Activated T-cell treated with anti-CD3 and anti-CD28 coated beads, Interleukin-2, amount 50 U/mL, for 72 hours (primary cell): ENCODE data around the gene MORC3. TPM values are rescaled to one million over a fixed set of nuclear protein-coding genes. Genes with fewer than 3 reads are reported as not detected.
"Not testable (repeated sequence)": the region's sequence is repeated elsewhere in the genome, so short reads cannot be mapped to it uniquely, and the experiment has no call there.

Source experiments
- ATAC-seq, 2 donors: fragments of 150-1000 bp; cut with Tn5 transposase; replicated peaks in 1 of 2; 2 replicates each; pipeline ENCODE4 v1.10.0; 2021; ENCODE audit warnings: moderate library complexity in 2 of 2, mild to moderate bottlenecking in 1 of 2
- DNase-seq, 2 donors: peaks; one replicate each; pipeline ENCODE4 v3.0.0; 2021 to 2022; ENCODE audit warnings: mixed read lengths in 1 of 2
- H3K27ac Mint-ChIP-seq: one replicate; pipeline ENCODE4 v1.8.0; 2022; ENCODE audit warnings: mild to moderate bottlenecking, moderate library complexity, mixed read lengths
- H3K27me3 Mint-ChIP-seq: one replicate; pipeline ENCODE4 v1.8.0; 2022; ENCODE audit warnings: low read depth, mixed read lengths
- H3K36me3 Mint-ChIP-seq, 2 donors: one replicate each; pipeline ENCODE4 v1.8.0; 2022; ENCODE audit warnings: mixed read lengths in 2 of 2, mild to moderate bottlenecking in 1 of 2; ENCODE audit not compliant: insufficient read depth in 2 of 2
- H3K4me1 Mint-ChIP-seq: one replicate; pipeline ENCODE4 v1.8.0; 2022; ENCODE audit warnings: low read depth, mixed read lengths
- H3K4me3 Mint-ChIP-seq, 2 donors: one replicate each; pipeline ENCODE4 v1.8.0; 2022; ENCODE audit warnings: mild to moderate bottlenecking in 2 of 2, mixed read lengths in 2 of 2, moderate library complexity in 2 of 2
- H3K9me3 Mint-ChIP-seq, 2 donors: one replicate each; pipeline ENCODE4 v1.8.0; 2022; ENCODE audit warnings: mixed read lengths in 2 of 2
- total RNA-seq, 2 donors: library from RNA; stranded (reverse); gene quantifications; one replicate each; pipeline ENCODE4 v1.2.3, GENCODE V29; 2022

Gene MORC3
- total RNA-seq, 2 donors from 2014 or later: 30.2 to 32.7 TPM

DNA sequence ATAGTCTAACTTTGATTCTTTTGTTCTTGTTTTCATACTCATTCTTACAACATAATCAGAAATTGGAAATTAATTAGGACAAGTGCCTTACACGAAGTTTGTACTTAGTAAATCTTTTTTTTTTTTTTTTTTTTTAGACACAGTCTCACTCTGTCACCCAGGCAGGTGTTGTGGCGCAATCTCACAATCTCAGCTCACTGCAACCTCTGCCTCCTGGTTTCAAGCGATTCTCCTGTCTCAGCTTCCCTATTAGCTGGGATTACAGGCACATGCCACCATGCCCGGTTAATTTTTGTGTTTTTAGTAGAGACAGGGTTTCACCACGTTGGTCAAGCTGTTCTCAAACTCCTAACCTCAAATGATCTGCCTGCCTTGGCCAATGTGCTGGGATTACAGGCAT, 77.6 kb downstream of the MORC3 start:
- Mint-ChIP-seq H3K36me3 (peaks cover 8 to 49% of the 10 kb centered on the region in 2 donors), H3K27ac (no peak overlapping the region), H3K27me3 (no peaks in the 10 kb centered on the region), H3K4me3 (no peak overlapping the region), H3K9me3 (no peaks in the 10 kb centered on the region), H3K4me1 (no peaks in the 10 kb centered on the region)
- no peak for DNase-seq
- no peak for ATAC-seq

DNA sequence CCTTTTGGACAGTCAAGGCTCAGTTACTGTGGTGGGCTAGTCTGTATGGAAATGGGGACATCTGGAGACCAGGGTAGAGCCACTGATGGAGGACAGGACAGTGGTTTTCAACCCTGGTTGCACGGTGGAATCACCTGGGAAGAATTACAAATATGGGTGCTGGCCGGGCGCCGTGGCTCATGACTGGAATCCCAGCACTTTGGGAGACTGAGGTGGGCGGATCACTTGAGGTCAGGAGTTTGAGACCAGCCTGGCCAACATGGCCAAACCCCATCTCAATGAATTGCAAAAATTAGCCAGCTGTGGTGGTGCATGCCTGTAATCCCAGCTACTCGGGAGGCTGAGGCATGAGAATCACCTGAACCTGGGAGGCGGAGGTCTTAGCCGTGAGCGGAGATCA, 79.7 kb downstream of the MORC3 start:
- not testable (repeated sequence) for DNase-seq, H3K4me1 Mint-ChIP-seq, H3K4me3 Mint-ChIP-seq, ATAC-seq, H3K9me3 Mint-ChIP-seq, H3K27me3 Mint-ChIP-seq, H3K27ac Mint-ChIP-seq
- H3K36me3 Mint-ChIP-seq: peaks cover 9 to 40% of the 10 kb centered on the region in 2 donors

GRCh38 chr21:36400719-36401118, 80.7 kb downstream of the MORC3 start:
- no peaks in the 10 kb centered on the region for H3K4me1 Mint-ChIP-seq
- no peak overlapping the region for H3K27ac Mint-ChIP-seq
- no peak for DNase-seq
- ATAC-seq: peak in 1 of 2 donors; percentile 63
- peaks cover 9 to 39% of the 10 kb centered on the region in 2 donors for H3K36me3 Mint-ChIP-seq
- no peaks in the 10 kb centered on the region for H3K9me3 Mint-ChIP-seq
- H3K4me3 Mint-ChIP-seq: no peak overlapping the region
- no peaks in the 10 kb centered on the region for H3K27me3 Mint-ChIP-seq

- no peak for ATAC-seq
- Mint-ChIP-seq H3K4me3 (no peak overlapping the region), H3K27me3 (no peaks in the 10 kb centered on the region), H3K9me3 (no peaks in the 10 kb centered on the region), H3K27ac (no peak overlapping the region), H3K36me3 (peaks cover 9 to 37% of the 10 kb centered on the region in 2 donors), H3K4me1 (no peaks in the 10 kb centered on the region)
- DNase-seq: no peak
Observed at GRCh38 chr21:36402339-36402738, 82.3 kb downstream of the MORC3 start.

- Mint-ChIP-seq H3K9me3 (no peaks in the 10 kb centered on the region), H3K36me3 (peaks cover 11 to 43% of the 10 kb centered on the region in 2 donors)
Observed at GRCh38 chr21:36403713-36404112, 83.7 kb downstream of the MORC3 start.

DNA sequence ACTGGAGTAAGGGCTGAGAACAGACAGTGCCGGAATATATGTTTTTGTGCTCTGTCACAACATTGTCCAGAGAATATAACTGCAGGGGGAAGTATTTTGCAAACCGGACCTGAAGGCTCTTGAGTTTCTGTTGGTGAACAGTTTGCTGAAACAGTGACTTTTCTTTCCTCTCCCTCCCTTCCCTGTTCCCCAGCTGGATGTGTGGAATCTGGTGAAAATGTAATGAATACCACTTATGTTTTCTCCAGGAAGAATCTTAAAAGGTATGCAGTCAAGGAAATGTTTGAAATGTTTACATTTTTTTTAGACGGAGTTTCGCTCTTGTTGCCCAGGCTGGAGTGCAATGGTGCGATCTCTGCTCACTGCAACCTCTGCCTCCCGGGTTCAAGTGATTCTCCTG, 88.6 kb downstream of the MORC3 start:
- Mint-ChIP-seq H3K27ac (no peak overlapping the region), H3K4me1 (no peaks in the 10 kb centered on the region), H3K36me3 (peaks cover 16 to 46% of the 10 kb centered on the region in 2 donors), H3K27me3 (no peaks in the 10 kb centered on the region), H3K9me3 (no peaks in the 10 kb centered on the region), H3K4me3 (no peak overlapping the region)
- no peak for ATAC-seq
- no peak for DNase-seq

More at GRCh38 chr21:36403713-36404112, 83.7 kb downstream of the MORC3 start:
- ATAC-seq: no peak
- H3K4me1 Mint-ChIP-seq: no peaks in the 10 kb centered on the region
- no peak for DNase-seq
- no peak overlapping the region for H3K4me3 Mint-ChIP-seq
- no peak overlapping the region for H3K27ac Mint-ChIP-seq
- no peaks in the 10 kb centered on the region for H3K27me3 Mint-ChIP-seq

GRCh38 chr21:36411301-36411700, 91.3 kb downstream of the MORC3 start:
- Mint-ChIP-seq H3K9me3 (no peaks in the 10 kb centered on the region), H3K4me1 (no peaks in the 10 kb centered on the region), H3K27ac (no peak overlapping the region), H3K4me3 (no peak overlapping the region), H3K27me3 (no peaks in the 10 kb centered on the region), H3K36me3 (peaks cover 16 to 50% of the 10 kb centered on the region in 2 donors)
- DNase-seq (no peak), ATAC-seq (no peak)

DNA sequence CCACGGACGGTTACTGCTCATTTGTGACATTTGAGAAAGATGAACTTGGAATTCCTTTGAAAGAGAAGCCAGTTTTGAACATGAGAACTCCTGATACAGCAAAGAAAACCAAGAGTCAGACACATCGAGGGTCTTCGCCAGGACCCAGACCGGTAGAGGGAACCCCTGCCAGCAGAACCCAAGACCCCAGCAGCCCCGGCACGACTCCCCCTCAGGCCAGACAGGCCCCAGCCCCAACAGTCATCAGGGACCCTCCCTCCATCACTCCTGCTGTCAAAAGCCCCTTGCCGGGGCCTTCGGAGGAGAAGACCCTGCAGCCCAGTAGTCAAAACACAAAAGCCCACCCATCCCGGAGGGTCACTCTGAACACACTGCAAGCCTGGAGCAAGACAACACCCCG, 92.9 kb downstream of the MORC3 start:
- H3K36me3 Mint-ChIP-seq: peaks cover 12 to 47% of the 10 kb centered on the region in 2 donors
- ATAC-seq: no peak

GRCh38 chr21:36415375-36415774, 95.4 kb downstream of the MORC3 start:
- H3K4me3 Mint-ChIP-seq: no peak overlapping the region
- DNase-seq: no peak
- peaks cover 9 to 30% of the 10 kb centered on the region in 2 donors for H3K36me3 Mint-ChIP-seq
- H3K4me1 Mint-ChIP-seq: no peaks in the 10 kb centered on the region
- H3K9me3 Mint-ChIP-seq: no peaks in the 10 kb centered on the region
- no peak for ATAC-seq
- H3K27ac Mint-ChIP-seq: no peak overlapping the region
- H3K27me3 Mint-ChIP-seq: no peaks in the 10 kb centered on the region

More for the DNA sequence above, 92.9 kb downstream of the MORC3 start:
- Mint-ChIP-seq H3K27me3 (no peaks in the 10 kb centered on the region), H3K27ac (no peak overlapping the region), H3K4me1 (no peaks in the 10 kb centered on the region), H3K9me3 (no peaks in the 10 kb centered on the region), H3K4me3 (no peak overlapping the region)
- no peak for DNase-seq

GRCh38 chr21:36419241-36419640, 99.2 kb downstream of the MORC3 start:
- Mint-ChIP-seq H3K4me1 (peaks cover 5% of the 10 kb centered on the region), H3K27me3 (no peaks in the 10 kb centered on the region), H3K9me3 (no peaks in the 10 kb centered on the region), H3K27ac (no peak overlapping the region), H3K4me3 (no peak overlapping the region), H3K36me3 (peaks cover 2 to 10% of the 10 kb centered on the region in 2 donors)
- DNase-seq (no peak), ATAC-seq (no peak)

DNA sequence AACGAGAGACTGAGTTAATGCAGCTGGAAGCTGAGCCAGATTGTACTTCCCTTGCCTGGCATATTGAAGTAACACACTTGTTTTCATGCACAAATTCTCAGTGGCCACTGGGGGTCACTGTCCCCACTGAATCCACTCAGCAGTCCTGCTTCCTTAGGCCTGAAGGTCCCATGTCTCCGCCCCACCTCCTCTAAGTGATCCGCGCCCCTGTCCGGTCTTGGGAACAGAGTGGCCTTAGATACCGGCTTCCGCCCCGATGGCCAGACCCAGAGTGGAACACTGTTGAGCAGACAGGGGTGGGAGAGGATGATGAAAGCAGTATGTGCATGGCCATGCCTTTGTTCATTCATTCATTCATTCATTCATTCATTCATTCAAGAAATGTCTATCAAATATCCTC, 100.0 kb downstream of the MORC3 start:
- Mint-ChIP-seq H3K4me1 (peaks cover 5% of the 10 kb centered on the region), H3K9me3 (no peaks in the 10 kb centered on the region), H3K27me3 (no peaks in the 10 kb centered on the region), H3K27ac (no peak overlapping the region), H3K36me3 (peaks cover 2 to 8% of the 10 kb centered on the region in 2 donors), H3K4me3 (no peak overlapping the region)
- ATAC-seq (peak; percentile 56 to 67), DNase-seq (peak; percentile 46 to 51)

GRCh38 chr21:36420571-36421339, 100.8 kb downstream of the MORC3 start:
- H3K27ac Mint-ChIP-seq: no peak overlapping the region
- no peak for ATAC-seq
- H3K36me3 Mint-ChIP-seq: peaks cover 2 to 8% of the 10 kb centered on the region in 2 donors
- H3K4me1 Mint-ChIP-seq: peaks cover 5% of the 10 kb centered on the region
- H3K9me3 Mint-ChIP-seq: no peaks in the 10 kb centered on the region
- H3K27me3 Mint-ChIP-seq: no peaks in the 10 kb centered on the region
- H3K4me3 Mint-ChIP-seq: no peak overlapping the region
- DNase-seq: no peak

GRCh38 chr21:36422279-36423098, 102.5 kb downstream of the MORC3 start:
- Mint-ChIP-seq H3K9me3 (no peaks in the 10 kb centered on the region), H3K4me1 (peaks cover 5% of the 10 kb centered on the region), H3K4me3 (no peak overlapping the region), H3K27me3 (no peaks in the 10 kb centered on the region), H3K27ac (no peak overlapping the region), H3K36me3 (no peaks in the 10 kb centered on the region)
- peak; percentile 30 to 40 for DNase-seq
- ATAC-seq: no peak
